T-helper 17 cell (primary cell): ENCODE measurements around the gene DCUN1D1. TPM values are rescaled to one million over a fixed set of nuclear protein-coding genes. Genes with fewer than 3 reads are reported as not detected.
A peak's percentile ranks its signal among the peaks of the same experiment; 100 is the strongest.

Experiments
- ATAC-seq: fragments of 150-1000 bp; cut with Tn5 transposase; 2 replicates; pipeline ENCODE4 v1.10.0; 2021; ENCODE audit warnings: mild to moderate bottlenecking, moderate library complexity
- DNase-seq, 3 donors: peaks; one replicate each; pipeline versions ENCODE4 v3.0.0 to v3.0.0-alpha.2; 2020 to 2021
- H3K9me3 ChIP-seq: one replicate; pipeline ENCODE4 v1.7.0; 2013; ENCODE audit warnings: low read length, mild to moderate bottlenecking; ENCODE audit not compliant: control insufficient read depth, poor library complexity, severe bottlenecking
- H3K27ac Mint-ChIP-seq: one replicate; pipeline ENCODE4 v1.8.0; 2022; ENCODE audit warnings: mild to moderate bottlenecking, moderate library complexity, mixed read lengths
- H3K27me3 Mint-ChIP-seq: one replicate; pipeline ENCODE4 v1.8.0; 2022; ENCODE audit warnings: mixed read lengths
- H3K36me3 Mint-ChIP-seq: one replicate; pipeline ENCODE4 v1.8.0; 2022; ENCODE audit warnings: low read depth, mixed read lengths
- H3K4me1 Mint-ChIP-seq: one replicate; pipeline ENCODE4 v1.8.0; 2022; ENCODE audit warnings: mild to moderate bottlenecking, mixed read lengths
- H3K4me3 Mint-ChIP-seq: one replicate; pipeline ENCODE4 v1.8.0; 2022; ENCODE audit warnings: mild to moderate bottlenecking, moderate library complexity, mixed read lengths
- total RNA-seq, 4 donors: library from RNA in 2 of 4; stranded (reverse) in 2 of 4; gene quantifications; one replicate each; pipeline ENCODE4 v1.2.3 and lab custom pipeline; 2022 to 2026

Gene DCUN1D1
- total RNA-seq, 2 donors from 2014 or later = 32.7 to 51.5 TPM

DNA sequence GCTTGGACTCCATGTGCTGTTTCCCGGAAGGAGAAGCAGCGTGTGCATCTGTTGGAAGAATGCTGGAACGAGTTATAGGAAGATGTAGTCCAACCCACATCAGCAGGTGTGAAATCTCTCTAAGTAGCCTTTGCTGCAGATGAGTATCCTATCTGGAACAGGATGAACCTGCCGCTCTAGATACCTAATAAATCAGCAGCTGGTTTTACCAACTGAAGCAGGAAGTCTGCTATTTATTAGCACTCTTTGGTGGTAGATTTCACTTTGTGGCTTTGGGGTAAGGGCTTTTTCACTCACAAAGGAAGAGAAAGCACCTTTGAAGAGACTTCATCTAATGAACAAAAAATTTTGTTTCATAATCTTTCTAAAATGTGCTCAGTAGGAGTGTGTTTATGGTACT, 66.4 kb downstream of the DCUN1D1 start:
- DNase-seq (no peak), ATAC-seq (peak; percentile 74)
- Mint-ChIP-seq H3K27ac (peak overlapping the region; percentile 63), H3K27me3 (no peaks in the 10 kb centered on the region), H3K4me3 (peak overlapping the region; percentile 15), H3K36me3 (peaks cover 2% of the 10 kb centered on the region), H3K4me1 (peaks cover 30% of the 10 kb centered on the region)
- H3K9me3 ChIP-seq = no peaks in the 10 kb centered on the region

DNA sequence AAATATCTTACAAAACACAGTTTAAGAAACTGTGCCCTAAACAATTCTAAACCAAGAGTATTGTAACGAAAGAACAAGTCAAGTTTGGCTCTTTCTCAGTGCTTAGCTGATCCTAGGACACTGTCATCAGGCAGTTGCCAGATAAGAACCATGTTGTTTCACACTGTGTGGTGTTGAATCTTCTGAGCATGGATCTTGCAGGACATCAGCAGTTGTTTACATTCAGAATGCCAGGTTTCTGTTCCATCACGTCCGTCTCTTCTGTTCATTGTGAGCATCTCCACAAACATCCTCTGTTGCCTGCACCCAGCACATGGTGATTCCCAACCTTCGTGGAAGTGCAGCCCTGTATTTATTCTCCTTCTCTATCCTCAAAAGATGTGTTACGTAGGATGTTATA, 67.9 kb downstream of the DCUN1D1 start:
- H3K4me3 Mint-ChIP-seq = no peak overlapping the region
- no peaks in the 10 kb centered on the region for H3K27me3 Mint-ChIP-seq
- peaks cover 2% of the 10 kb centered on the region for H3K36me3 Mint-ChIP-seq
- ATAC-seq (no peak), DNase-seq (no peak)
- H3K9me3 ChIP-seq = no peaks in the 10 kb centered on the region
- H3K4me1 Mint-ChIP-seq = peaks cover 30% of the 10 kb centered on the region
- H3K27ac Mint-ChIP-seq = peak overlapping the region; percentile 86

DNA sequence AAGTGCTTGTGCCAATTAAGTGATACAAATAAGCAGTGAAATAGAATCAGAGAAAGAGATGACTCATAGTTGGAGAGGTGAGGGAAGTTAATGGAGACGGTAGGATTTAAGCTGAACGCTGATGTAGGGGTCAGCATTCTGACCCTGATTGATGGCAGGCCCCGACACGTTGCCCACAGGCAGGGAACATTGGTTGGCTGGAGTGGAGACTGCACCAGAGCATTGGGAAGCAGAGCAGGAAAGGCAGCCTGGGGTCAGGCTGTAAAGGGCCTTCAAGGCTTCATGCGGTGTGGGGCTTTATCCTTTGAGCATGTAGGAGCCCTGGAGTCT, 68.6 kb downstream of the DCUN1D1 start:
- Mint-ChIP-seq H3K27ac (peak overlapping the region; percentile 86), H3K4me1 (peaks cover 30% of the 10 kb centered on the region), H3K4me3 (no peak overlapping the region)

DNA sequence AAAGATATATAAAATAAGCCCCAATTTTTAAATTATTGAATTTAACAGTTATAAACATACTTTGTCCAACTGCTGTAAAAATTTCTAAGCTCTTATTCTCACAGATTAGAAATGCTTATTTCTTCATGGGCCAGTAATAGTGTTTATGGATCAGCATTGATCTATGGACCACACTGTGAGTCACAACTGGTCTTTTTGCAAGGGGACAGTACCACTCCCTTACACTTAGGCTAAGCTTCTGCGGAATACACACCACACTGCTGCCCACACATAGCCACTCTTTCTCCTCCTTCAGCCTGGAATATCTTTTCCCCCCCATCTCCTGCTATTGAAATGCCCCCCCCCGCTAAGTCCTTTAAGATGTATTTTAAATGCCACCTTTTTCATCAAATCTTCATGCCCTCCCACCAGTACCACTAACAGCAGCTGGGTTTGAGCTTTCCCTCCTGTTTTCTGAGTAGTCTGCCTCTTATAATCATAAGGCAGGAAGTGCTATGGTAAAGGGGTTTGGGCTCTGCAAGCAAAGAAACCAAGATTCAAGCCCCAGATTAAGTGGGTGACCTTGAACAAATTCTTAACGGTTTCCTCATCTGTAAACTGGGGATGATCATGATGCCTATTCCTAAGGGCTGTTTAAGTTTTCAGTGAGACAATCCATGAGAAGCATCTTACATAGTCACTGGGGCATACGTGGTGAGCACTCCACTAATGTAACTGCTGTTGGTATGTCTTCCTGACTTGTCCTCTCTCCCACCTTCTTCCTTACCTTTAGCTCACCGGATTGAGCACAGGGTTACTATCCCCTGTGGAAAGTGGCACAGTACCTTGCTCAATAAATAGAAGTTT, 69.2 kb downstream of the DCUN1D1 start:
- H3K9me3 ChIP-seq = no peaks in the 10 kb centered on the region
- Mint-ChIP-seq H3K27me3 (no peaks in the 10 kb centered on the region), H3K36me3 (peaks cover 4% of the 10 kb centered on the region), H3K27ac (peak overlapping the region; percentile 86), H3K4me3 (no peak overlapping the region), H3K4me1 (peaks cover 30% of the 10 kb centered on the region)
- ATAC-seq = peak; percentile 35
- DNase-seq = no peak

More for the DNA sequence above, 68.6 kb downstream of the DCUN1D1 start:
- Mint-ChIP-seq H3K36me3 (peaks cover 2% of the 10 kb centered on the region), H3K27me3 (no peaks in the 10 kb centered on the region)
- ATAC-seq = no peak
- no peak for DNase-seq
- H3K9me3 ChIP-seq = no peaks in the 10 kb centered on the region

DNA sequence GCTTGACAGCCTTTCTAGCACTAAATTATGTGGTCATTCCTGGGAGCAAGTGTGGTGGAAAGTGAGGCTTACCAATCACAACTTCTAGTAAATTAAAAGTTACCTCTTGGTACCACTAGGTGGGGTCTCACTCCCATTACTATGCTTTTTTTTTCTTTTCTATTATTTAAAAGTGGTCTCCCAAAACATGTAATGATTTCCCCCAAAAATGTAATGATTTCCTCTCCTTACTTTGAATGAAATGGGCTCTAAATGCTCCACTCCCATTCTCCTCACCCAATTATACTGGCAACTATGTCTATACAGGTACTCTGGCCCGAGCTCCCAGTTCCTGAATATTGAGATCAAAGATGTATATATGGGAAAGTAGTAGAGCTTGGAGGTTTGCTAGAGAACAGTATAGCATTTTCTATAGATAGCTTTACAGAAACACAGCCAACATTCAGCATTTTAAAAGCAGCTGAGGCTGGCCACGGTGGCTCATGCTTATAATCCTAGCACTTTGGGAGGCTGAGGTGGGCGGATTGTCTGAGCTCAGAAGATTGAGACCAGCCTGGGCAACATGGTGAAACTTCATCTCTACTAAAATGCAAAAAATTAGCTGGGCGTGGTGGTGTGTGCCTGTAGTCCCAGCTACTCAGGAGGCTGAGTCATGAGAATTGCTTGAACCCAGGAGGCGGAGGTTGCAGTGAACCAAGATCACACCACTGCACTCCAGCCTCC, 70.9 kb downstream of the DCUN1D1 start:
- H3K27ac Mint-ChIP-seq = peak overlapping the region; percentile 8

DNA sequence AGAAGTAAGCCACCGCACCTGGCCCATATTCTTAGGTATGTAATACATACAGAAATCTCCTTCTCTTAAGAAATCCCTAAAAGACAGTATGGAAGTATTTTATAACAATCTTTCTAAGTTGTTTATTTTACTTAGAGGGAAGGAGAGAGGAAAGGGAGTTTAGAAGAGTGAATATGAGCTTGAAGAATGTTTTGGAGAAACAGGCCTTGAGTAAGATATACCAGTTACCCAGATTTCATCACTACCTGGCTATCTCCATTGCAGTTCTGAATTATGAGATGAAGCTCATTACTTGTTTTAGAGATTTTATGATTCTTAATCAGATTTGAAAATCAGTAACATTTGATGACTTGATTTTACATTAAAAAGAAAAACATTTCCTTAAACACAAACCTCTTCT, 71.9 kb downstream of the DCUN1D1 start:
- H3K4me1 Mint-ChIP-seq = peaks cover 20% of the 10 kb centered on the region
- H3K36me3 Mint-ChIP-seq = peaks cover 7% of the 10 kb centered on the region
- H3K27me3 Mint-ChIP-seq = no peaks in the 10 kb centered on the region
- DNase-seq (no peak), ATAC-seq (no peak)
- no peak overlapping the region for H3K27ac Mint-ChIP-seq
- H3K9me3 ChIP-seq = no peaks in the 10 kb centered on the region
- no peak overlapping the region for H3K4me3 Mint-ChIP-seq

More for the DNA sequence above, 70.9 kb downstream of the DCUN1D1 start:
- no peak for ATAC-seq
- no peak for DNase-seq
- H3K4me3 Mint-ChIP-seq = no peak overlapping the region
- H3K9me3 ChIP-seq = no peaks in the 10 kb centered on the region
- H3K36me3 Mint-ChIP-seq = peaks cover 7% of the 10 kb centered on the region
- no peaks in the 10 kb centered on the region for H3K27me3 Mint-ChIP-seq
- peaks cover 26% of the 10 kb centered on the region for H3K4me1 Mint-ChIP-seq

DNA sequence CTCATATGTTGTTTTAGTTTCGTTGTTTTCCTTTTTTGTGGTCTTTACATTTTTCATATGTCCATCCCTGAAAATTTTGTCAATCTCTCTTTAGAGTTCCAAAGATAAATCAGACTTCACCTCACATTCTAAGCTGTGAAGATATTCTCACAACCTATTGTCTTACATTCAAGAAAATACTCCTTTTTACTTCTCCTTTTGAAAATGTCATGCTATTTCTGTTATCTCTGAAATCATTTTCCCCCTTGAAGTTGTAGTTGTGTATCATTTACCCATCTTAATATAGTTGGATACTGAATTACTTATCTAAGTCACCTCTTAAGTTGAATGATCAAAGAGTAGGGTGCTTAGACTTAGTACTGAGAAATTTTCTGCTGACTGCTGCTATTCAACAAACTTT, 74.3 kb downstream of the DCUN1D1 start:
- Mint-ChIP-seq H3K27ac (peak overlapping the region; percentile 9), H3K4me1 (peaks cover 9% of the 10 kb centered on the region), H3K36me3 (peaks cover 4% of the 10 kb centered on the region), H3K27me3 (no peaks in the 10 kb centered on the region), H3K4me3 (peak overlapping the region; percentile 33)
- DNase-seq (no peak), ATAC-seq (no peak)
- no peaks in the 10 kb centered on the region for H3K9me3 ChIP-seq

DNA sequence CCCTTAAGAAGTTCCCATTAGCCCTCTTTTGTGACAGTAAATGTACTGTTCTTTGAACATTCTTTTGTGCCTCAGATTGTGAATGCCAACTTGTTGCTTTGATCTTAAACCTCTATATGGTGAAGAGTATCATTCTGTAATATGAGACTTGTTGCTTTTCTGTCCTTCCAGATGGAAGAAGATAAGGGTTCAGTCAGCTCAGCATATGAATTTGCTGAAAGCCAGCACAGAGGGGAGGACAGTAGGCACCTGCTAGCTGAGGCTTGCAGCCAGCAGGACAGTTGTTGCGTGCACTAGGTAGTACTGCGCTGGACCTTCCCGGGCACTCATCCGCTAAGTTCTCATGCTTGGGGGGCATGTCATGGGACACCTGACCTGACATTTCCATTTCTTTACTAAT, 74.7 kb downstream of the DCUN1D1 start:
- Mint-ChIP-seq H3K36me3 (peaks cover 4% of the 10 kb centered on the region), H3K4me3 (no peak overlapping the region), H3K27ac (peak overlapping the region; percentile 9), H3K4me1 (peaks cover 7% of the 10 kb centered on the region), H3K27me3 (no peaks in the 10 kb centered on the region)
- DNase-seq (no peak), ATAC-seq (no peak)
- H3K9me3 ChIP-seq = no peaks in the 10 kb centered on the region

DNA sequence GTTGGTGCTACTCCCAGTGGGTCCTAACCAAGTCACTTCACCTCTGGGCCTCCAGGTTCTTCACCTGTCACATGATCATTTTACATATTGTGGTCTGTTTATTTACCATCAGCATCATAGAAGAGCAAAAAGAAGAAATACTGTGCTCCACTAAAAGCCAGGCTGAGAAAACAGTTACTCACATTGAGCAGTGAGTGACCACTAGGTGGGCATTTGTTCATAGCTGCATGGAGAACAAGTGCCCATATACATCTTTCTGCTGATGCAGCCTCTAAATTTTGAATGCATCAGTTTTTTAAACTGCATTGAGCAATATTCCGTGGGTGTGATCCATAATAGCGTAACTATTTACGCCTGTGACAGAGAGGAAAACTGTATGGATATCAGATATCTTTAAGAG, 76.2 kb downstream of the DCUN1D1 start:
- no peak overlapping the region for H3K27ac Mint-ChIP-seq

DNA sequence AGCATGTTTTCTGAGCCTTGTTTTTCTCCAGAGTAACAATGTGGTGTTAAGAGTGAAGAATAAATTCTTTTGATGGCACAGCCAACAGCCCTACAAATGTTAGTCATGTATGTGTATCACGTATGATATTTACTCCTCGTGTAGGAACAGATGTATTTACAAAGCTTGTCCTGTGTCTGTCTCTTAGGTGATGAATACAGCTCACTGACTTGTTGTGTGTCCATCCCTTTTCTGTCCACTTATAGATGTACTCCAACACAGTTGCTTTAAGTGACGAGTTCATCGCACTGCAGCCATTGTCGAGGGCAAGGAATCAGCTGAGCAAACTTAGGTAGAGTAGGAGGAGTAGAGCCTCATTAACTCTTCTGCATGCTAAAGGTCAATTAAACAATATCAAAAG, 78.1 kb downstream of the DCUN1D1 start:
- Mint-ChIP-seq H3K4me1 (peaks cover 5% of the 10 kb centered on the region), H3K27me3 (no peaks in the 10 kb centered on the region), H3K4me3 (no peak overlapping the region), H3K27ac (peak overlapping the region; percentile 41), H3K36me3 (peaks cover 4% of the 10 kb centered on the region)
- H3K9me3 ChIP-seq = no peaks in the 10 kb centered on the region
- DNase-seq (no peak), ATAC-seq (no peak)

More for the DNA sequence above, 76.2 kb downstream of the DCUN1D1 start:
- H3K36me3 Mint-ChIP-seq = peaks cover 4% of the 10 kb centered on the region
- ATAC-seq (no peak), DNase-seq (no peak)
- no peak overlapping the region for H3K4me3 Mint-ChIP-seq
- H3K9me3 ChIP-seq = no peaks in the 10 kb centered on the region
- no peaks in the 10 kb centered on the region for H3K27me3 Mint-ChIP-seq
- H3K4me1 Mint-ChIP-seq = peaks cover 5% of the 10 kb centered on the region

DNA sequence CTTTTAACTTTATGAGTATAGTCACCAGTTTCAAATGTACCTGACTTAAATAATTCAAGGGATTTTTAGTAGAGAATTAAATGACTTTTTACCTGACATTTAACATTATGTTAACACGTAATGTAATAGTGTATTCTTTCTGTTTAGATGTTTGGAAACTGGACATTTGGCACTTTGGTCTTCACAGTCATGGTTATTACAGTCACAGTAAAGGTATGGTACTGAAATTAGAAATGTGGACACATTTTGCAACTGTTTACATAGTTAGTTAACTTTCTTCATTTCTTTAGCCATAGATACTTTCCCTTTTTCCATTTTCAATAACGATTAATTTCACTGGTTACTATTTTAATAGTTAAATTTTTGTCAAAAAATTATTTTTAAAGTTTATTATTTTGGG, 83.8 kb downstream of the DCUN1D1 start:
- no peaks in the 10 kb centered on the region for H3K27me3 Mint-ChIP-seq
- H3K9me3 ChIP-seq = no peaks in the 10 kb centered on the region
- no peak overlapping the region for H3K4me3 Mint-ChIP-seq
- H3K36me3 Mint-ChIP-seq = peaks cover 5% of the 10 kb centered on the region
- no peak overlapping the region for H3K27ac Mint-ChIP-seq
- H3K4me1 Mint-ChIP-seq = peaks cover 8% of the 10 kb centered on the region
- ATAC-seq (no peak), DNase-seq (no peak)

DNA sequence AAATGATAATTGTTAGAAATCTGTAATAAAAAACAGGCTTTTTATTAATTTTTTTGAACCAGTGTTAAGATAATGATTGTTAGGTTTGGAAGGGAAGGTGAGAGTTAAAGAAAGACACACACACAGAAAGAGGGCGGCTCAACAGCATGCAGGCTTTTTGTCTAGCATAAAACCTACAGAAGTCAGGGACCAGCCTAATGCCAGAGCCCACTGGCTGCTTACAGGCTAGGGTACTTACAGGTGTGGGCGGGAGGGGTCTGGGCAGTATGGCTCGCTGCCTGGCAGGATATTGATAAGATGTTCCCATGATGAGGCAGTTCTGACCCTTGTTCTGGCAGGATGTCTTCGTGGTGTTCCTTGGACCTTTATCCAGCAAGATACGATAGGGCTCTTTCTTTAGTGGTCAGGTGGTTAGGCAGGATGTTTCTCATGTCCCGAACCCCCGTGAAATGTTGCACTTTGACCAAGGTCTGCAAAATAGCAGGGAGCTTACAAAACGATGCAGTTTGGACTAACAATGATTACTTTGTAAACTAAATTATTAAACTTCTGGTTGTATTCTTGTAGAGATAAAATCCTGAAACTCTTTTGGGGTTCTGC, 84.7 kb downstream of the DCUN1D1 start:
- H3K27me3 Mint-ChIP-seq = no peaks in the 10 kb centered on the region
- H3K36me3 Mint-ChIP-seq = peaks cover 5% of the 10 kb centered on the region
- ATAC-seq (no peak), DNase-seq (no peak)
- no peaks in the 10 kb centered on the region for H3K9me3 ChIP-seq
- peaks cover 8% of the 10 kb centered on the region for H3K4me1 Mint-ChIP-seq
- H3K4me3 Mint-ChIP-seq = no peak overlapping the region
- H3K27ac Mint-ChIP-seq = no peak overlapping the region

DNA sequence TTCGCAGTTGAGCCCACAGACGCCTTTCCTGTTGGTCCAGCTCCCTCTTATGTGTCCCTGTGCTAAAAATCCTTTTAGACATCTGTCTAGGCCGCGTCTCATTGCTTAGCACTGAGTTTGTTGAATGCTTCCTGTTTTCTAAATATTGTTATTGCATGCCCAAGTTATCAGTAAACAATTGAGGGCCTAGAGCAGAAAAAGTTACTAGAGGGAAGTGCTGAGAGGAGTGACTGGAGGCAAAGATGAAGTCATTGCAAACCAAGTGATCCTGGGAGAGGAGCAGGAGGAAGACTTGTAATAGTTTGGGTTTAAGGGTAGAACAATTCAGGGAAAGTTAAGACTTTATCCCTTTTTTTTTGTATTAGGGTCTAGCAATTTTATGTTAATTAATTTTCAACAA, 88.1 kb downstream of the DCUN1D1 start:
- Mint-ChIP-seq H3K27ac (peak overlapping the region; percentile 39), H3K4me1 (peaks cover 8% of the 10 kb centered on the region), H3K4me3 (no peak overlapping the region), H3K27me3 (no peaks in the 10 kb centered on the region), H3K36me3 (peaks cover 5% of the 10 kb centered on the region)
- no peak for ATAC-seq
- DNase-seq = no peak
- H3K9me3 ChIP-seq = no peaks in the 10 kb centered on the region
